ENCODE data around the gene COIL.

COIL gene

GRCh38 chr17:56934280-56934679, 26.6 kb downstream of the COIL start:
- DNase-seq: no peak

- DNase-seq: no peak
Observed at GRCh38 chr17:56933868-56934267, 27.0 kb downstream of the COIL start.

GRCh38 chr17:56933151-56933745, 27.6 kb downstream of the COIL start:
- DNase-seq: no peak

- DNase-seq: no peak
Observed at GRCh38 chr17:56930739-56931337, 30.0 kb downstream of the COIL start.

DNA sequence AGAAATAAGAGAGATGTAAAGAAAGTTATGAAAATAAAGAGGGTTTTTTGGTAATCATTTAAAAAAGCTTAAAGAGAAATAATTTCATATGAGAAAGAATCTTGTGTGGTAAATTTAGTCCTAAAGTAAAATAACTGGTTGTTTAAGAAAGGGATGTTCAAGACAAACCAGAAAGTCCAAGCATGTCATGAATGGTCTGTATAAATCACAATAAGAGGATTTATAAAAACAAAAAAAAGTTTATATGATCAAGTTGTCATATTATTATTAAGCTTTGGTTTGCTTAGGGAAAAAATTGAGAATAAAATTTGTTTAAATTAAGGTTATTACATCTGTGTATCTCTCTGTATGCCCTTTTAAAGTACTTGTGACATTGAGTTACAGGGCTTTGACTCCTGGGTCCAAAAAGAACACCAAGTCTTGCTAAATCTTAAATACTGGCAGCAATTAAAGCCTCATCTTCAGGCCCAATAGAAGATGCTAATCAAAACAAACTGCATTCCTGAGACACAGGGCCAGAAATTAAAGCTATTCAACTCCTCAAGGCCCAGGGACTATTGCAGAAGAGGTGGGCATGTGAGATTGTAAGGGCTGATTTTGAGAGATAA, 31.4 kb downstream of the COIL start:
- no peak for DNase-seq

DNA sequence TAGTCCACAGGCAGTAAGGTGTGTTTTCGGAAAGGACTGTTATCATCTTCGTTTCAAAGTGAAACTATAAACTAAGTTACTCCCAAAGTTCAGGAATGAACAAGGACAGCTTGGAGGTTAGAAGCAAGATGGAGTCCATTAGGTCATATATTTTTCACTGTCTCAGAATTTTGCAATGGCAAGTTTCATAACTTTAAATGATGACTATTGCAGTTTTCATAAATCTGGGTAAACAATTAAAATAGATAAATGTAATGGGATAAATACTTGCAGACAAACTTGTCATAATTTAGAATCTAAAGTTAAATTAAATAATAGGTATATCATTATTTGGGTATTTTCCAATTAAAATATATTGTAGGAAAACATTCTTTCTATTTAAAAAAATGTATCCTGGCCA, 32.3 kb downstream of the COIL start:
- no peak for DNase-seq

DNA sequence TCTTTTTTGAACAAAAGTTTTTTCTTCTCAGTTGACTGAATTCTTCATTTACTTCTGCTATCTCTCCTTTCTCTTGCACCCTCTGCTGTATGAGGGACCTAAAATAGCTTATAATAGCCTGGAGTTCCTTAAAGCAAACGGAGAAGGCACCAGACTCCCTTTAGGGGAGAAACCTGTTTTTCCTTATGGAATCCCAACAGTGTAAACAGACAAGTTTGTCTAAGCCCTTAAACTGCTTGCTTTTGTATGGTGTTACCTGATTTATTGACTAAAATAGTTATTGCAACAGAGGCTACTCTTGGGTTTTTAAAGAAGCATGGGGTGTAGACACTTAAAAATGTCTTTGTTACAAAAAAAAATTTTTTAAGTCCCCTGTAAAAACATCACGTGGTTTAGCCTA, 34.1 kb downstream of the COIL start:
- DNase-seq: no peak

DNA sequence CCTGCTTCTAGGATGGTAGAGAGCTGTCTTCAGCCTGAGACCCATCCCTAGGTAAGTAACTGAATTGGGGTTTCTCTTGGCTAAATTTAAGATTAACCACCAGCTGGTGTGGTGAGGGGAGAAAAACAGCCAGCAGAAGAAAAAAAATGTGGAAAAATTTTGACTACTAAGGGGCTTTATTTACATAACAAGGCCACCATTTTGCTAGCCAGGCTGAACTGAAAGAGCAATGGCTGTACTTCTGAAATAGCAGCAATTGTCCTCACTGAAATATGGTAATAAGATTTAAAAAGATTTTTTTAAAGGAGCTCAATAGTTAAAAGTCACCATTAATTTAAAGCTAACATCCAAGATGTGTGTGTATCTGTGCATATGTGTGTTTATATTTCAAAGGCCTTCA, 34.6 kb downstream of the COIL start:
- no peak for DNase-seq

GRCh38 chr17:56925088-56925487, 35.8 kb downstream of the COIL start:
- no peak for DNase-seq

DNA sequence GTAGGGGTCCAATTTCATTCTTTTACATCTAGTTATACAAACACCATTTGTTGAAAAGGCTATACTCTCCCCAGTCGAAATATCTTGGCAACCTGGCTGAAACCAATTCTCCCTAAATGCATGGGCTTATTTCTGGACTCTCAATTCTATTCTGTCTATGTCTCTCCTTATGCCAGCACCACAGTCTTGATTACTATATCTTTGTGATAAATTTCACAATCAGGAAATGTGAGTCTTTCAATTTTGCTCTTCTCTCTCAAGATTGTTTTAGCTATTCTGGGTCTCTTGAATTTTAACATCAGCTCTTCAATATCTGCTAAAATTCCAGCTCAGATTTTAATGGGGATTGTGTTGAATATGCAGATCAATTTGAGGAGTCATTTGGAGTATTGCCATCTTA, 41.1 kb downstream of the COIL start:
- no peak for DNase-seq

DNA sequence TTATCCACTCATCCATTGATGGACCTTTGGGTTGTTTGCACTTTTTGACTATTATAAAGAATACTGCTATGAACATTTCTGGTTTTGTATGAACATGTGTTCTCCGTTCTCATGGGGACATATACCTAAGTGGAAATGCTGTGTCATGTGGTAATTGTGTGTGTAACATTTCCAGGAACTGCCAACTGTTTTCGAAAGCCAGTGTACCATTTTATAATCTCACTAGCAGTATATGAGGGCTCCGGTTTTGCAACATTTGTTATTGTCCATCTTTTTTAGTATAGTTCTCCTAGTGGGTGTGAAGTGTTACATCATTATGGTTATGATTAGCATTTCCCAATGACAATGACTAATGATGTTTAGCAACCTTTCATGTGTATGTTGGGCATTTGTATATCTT, 41.9 kb downstream of the COIL start:
- no peak for DNase-seq

DNA sequence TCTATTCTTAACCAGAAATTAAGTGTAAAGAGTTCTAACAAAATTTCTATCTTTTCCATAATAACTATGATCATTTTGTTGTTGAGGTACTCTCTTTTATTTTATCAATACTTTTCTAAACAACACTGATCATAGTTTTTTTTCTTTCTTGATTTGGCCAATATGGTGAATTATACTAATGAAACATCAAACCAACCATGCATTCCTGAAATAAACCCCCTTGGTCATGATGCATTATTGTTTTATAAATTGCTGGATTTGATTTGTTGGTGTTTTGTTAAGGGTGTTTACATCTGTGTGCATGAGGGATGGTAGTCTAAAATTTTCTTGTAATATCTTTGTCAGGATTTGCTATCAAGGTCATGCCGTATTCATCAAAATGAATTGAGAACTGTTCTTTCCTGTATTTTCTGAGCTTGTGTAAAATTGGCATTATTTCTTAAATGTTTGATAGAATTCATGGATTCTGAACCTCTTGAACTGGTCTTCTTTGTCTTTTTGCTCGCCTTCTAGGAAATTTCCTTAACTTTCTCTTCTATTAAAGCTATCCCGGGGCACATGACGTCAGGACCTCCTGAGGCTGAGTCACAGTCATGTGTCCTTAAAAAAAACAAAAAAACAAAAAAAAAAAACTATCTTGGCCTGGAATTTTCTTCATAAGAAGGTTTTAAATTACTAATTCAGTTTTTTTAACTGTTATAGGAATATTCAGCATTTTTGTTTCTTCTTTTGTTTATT, 43.1 kb downstream of the COIL start:
- no peak for DNase-seq

- DNase-seq: no peak
Observed at GRCh38 chr17:56914581-56915273, 46.1 kb downstream of the COIL start.

GRCh38 chr17:56913867-56914580, 46.8 kb downstream of the COIL start, which contains the start of gene TRIM25:
Gene TRIM25, minus strand, starts transcription at chr17:56914049. Its CDS starts 61 bp downstream, at chr17:56913988.
- DNase-seq: peak; percentile 85

- no peak for DNase-seq
Observed at GRCh38 chr17:56913353-56913866, 47.4 kb downstream of the COIL start.

DNA sequence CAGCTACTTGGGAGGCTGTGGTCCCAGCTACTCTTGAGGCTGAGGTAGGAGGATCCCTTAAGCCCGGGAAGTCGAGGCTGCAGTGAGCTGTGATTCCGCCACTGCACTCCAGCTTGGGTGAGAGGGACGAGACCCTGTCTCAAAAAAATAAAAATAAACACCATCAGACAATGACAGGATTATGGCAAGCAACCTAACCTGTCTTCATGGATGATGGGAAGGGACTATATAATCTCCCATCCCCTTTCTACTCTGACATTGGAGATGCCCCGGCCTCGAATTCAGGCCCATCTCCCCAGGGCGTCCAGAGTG, 47.9 kb downstream of the COIL start:
- DNase-seq: no peak

GRCh38 chr17:56912105-56912999, 48.5 kb downstream of the COIL start:
- no peak for DNase-seq

- no peak for DNase-seq
Observed at GRCh38 chr17:56910509-56911235, 50.2 kb downstream of the COIL start.

DNA sequence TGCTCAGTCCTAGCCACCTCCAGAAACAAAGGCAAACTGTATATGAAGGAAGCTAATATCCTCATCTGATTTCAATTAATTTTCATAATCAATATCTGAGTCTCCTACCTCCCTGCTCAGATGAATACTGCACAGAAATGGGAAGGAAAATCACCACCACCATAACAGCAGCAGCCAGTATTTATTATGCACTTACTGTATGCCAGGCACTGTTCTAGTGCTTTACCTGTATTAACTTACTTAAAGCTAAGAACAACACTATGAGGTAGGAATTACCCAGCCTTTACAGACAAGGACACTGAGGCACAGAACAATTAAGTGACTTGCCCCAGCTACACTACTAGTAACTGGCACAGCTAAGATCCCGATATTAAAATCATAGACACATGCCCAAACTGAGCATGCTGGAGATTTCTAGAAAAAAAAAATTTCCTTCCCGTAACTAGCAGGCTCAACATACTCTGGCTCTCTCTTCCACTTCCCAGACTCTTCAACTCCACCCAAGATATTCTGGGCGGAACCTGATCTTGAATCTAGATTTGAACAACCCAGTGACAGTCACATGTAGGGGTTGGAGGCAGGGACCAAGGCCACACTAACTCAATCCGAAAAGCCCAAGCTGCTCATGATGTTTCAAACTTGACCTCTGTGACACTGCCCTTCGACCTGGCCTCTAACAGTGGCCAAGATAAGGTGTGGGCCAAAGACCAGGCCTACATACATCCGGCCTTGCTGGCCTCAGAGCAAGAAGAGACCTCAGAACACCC, 50.9 kb downstream of the COIL start:
- no peak for DNase-seq

- no peak for DNase-seq
Observed at GRCh38 chr17:56908001-56908542, 52.8 kb downstream of the COIL start.

All from activated T-cell treated with anti-CD3 and anti-CD28 coated beads for 4 hours (primary cell).